ENCODE measurements around the gene LILRB5. TPM values are rescaled to one million over a fixed set of nuclear protein-coding genes. Genes with fewer than 3 reads are reported as not detected.

The LILRB5 gene
- total RNA-seq = 10 to 100 TPM in 1 of 3 donors, 1 to 10 TPM in 2; 2.0 to 46.4 (median 4.8) TPM

DNA sequence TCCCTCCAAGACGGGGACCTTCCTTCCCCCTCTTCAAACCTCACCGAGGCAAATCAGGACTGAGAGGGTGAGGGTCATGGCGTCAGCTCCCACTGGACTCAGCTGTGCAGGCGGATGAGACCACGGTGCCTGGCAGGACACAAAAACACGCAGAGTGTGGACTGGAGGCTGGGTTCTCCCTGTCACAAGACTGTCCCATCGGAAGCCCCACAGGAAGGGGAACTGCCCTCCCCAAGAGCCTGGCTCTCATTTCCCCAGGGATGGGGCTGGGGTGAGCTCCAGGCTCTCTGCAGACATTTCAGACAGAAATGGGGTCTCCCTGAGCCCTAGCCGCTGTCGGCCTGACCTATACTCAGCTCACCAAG, at the start of gene LILRB5:
LILRB5 (minus strand) TSS at position 158 of the 365 bp plus-strand sequence; CDS start at position 78, 80 bp downstream.
- H3K27me3 ChIP-seq = peaks cover 0 to 57% of the 10 kb centered on the region in 2 donors
- H3K9me3 ChIP-seq = no peaks in the 10 kb centered on the region
- TF ChIP-seq POLR2AphosphoS5 (IDR thresholded peaks at IDR 0.05) (no peak), CTCF (IDR thresholded peaks at IDR 0.05) (no peak), POLR2A (IDR thresholded peaks at IDR 0.05) (no peak)
- no peaks in the 10 kb centered on the region for H3K4me1 ChIP-seq
- intact Hi-C loops (cut with DNase I; ENCODE audit: low total_unique reads) = no loop called here
- no peak for DNase-seq (ENCODE audit: low spot score in 2 of 2)
- no peaks in the 10 kb centered on the region for H3K36me3 ChIP-seq
- H3K4me3 ChIP-seq = peak within 1 kb of the TSS in 1 of 3 donors; percentile 39
- H3K27ac ChIP-seq = no peak within 1 kb of the TSS

DNA sequence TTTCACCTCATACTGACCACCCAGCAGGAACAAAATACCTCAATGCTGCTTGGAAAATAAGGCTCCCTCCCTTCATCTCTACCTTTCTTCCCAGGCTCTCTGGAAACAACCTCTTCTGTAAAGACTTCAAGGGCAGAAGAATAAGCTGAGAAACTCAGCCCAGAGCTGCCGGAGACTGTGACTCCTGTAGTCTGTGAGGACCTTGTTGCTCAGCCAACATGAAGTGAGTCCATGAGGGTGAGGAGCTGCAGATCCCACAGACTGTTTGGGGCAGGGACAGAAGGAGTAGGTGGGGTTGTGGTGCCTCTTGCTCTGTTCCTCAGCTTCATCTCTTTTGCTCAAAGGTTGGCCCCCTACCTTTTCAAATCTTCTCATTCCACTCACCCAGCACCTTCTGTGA, 48.1 kb upstream of the LILRB5 start:
- Histone ChIP-seq H3K27ac (no peak overlapping the region), H3K27me3 (peaks cover 0 to 16% of the 10 kb centered on the region in 2 donors), H3K4me1 (no peaks in the 10 kb centered on the region), H3K36me3 (no peaks in the 10 kb centered on the region), H3K4me3 (no peak overlapping the region), H3K9me3 (no peaks in the 10 kb centered on the region)
- TF ChIP-seq CTCF (IDR thresholded peaks at IDR 0.05) (no peak), POLR2AphosphoS5 (IDR thresholded peaks at IDR 0.05) (no peak), POLR2A (IDR thresholded peaks at IDR 0.05) (no peak)
- peak in 1 of 2 donors; percentile 14 for DNase-seq (ENCODE audit: low spot score in 2 of 2)
- intact Hi-C loops (cut with DNase I; ENCODE audit: low total_unique reads) = no loop called here

DNA sequence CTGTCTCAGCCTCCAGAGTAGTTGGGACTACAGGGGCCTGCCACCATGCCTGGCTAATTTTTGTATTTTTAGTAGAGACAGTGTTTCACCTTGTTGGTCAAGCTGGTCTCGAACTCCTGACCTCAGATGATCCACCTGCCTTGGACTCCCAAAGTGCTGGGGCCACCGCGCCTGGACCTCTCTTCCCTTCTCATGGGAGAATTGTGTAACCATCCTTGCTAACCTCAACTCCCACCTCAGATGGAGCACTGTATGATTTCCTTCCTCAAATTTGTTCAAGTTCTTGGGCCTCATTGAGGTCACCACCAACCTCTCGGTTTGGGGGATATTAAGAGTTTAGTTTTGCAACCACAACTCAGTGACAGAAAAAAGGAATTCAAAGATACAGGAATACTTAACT, 45.2 kb upstream of the LILRB5 start:
- Histone ChIP-seq H3K27me3 (peaks cover 0 to 24% of the 10 kb centered on the region in 2 donors), H3K36me3 (no peaks in the 10 kb centered on the region), H3K4me1 (no peaks in the 10 kb centered on the region), H3K9me3 (no peaks in the 10 kb centered on the region), H3K4me3 (no peak overlapping the region), H3K27ac (no peak overlapping the region)
- DNase-seq (ENCODE audit: low spot score in 2 of 2) = peak in 1 of 2 donors; percentile 27
- intact Hi-C loops (cut with DNase I; ENCODE audit: low total_unique reads) = no loop called here
- TF ChIP-seq POLR2A (IDR thresholded peaks at IDR 0.05) (no peak), CTCF (IDR thresholded peaks at IDR 0.05) (no peak), POLR2AphosphoS5 (IDR thresholded peaks at IDR 0.05) (no peak)

DNA sequence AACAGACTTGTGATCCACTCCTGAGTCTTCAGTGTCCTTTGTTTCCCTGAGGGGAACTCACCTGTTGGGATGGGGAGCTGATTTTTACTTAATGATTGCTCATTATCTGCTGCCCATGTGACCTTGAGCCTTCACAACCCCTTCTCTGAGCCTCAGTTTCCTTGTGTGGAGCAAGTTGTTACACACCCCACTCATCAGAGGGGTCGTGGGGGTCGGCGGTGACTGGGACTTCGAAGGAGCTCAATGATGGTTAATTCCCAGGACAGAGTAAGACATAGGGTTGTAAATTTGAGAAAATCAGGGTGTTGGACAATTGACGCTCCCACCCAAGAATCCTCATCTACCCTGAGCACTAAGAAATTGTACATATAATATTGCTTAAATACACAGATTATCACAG, 42.4 kb upstream of the LILRB5 start:
- no peak overlapping the region for H3K27ac ChIP-seq
- peaks cover 0 to 14% of the 10 kb centered on the region in 2 donors for H3K27me3 ChIP-seq
- DNase-seq (ENCODE audit: low spot score in 2 of 2) = peak in 1 of 2 donors; percentile 27
- H3K4me1 ChIP-seq = no peaks in the 10 kb centered on the region
- H3K36me3 ChIP-seq = no peaks in the 10 kb centered on the region
- peaks cover 0 to under 1% of the 10 kb centered on the region in 2 donors for H3K9me3 ChIP-seq
- TF ChIP-seq CTCF (IDR thresholded peaks at IDR 0.05) (no peak), POLR2A (IDR thresholded peaks at IDR 0.05) (no peak), POLR2AphosphoS5 (IDR thresholded peaks at IDR 0.05) (no peak)
- H3K4me3 ChIP-seq = no peak overlapping the region
- intact Hi-C loops (cut with DNase I; ENCODE audit: low total_unique reads) = no loop called here

DNA sequence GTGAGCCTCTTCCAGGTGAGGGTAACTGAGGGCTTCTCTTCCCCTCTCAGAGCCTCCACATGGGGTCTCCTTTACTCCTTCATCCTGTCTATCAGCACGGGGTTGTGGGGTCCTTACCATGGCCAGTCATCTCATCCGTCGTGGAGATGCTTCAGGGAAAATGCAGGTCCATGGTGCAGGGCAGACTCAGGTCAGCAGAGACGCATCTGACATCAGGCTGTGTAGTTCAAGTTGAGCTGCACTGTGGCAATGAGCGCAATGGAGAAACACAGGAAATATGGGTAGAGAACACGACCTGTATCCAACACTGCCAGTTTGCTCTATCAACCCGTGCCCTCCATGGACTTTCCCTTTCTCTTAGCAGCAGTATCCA, 42.0 kb upstream of the LILRB5 start:
- DNase-seq (ENCODE audit: low spot score in 2 of 2) = no peak
- TF ChIP-seq CTCF (IDR thresholded peaks at IDR 0.05) (no peak), POLR2A (IDR thresholded peaks at IDR 0.05) (no peak), POLR2AphosphoS5 (IDR thresholded peaks at IDR 0.05) (no peak)
- Histone ChIP-seq H3K4me1 (no peaks in the 10 kb centered on the region), H3K27ac (no peak overlapping the region), H3K9me3 (peaks cover 0 to 4% of the 10 kb centered on the region in 2 donors), H3K4me3 (no peak overlapping the region), H3K36me3 (no peaks in the 10 kb centered on the region), H3K27me3 (peaks cover 0 to 18% of the 10 kb centered on the region in 2 donors)
- intact Hi-C loops (cut with DNase I; ENCODE audit: low total_unique reads) = no loop called here

All from breast epithelium (tissue), 4 donors.